Parathyroid adenoma (tissue), 2 donors: ENCODE results near the gene LPA.
"Not testable (repeated sequence)": the region's sequence is repeated elsewhere in the genome, so short reads cannot be mapped to it uniquely, and the experiment has no call there.

Experiments
- H2AFZ ChIP-seq: fragments of 300-600 bp; sonication (generic); one replicate; pipeline ENCODE4 v1.7.0; 2017; ENCODE audit warnings: antibody characterized with exemption, mild to moderate bottlenecking
- H3K27ac ChIP-seq: fragments of 300-600 bp; sonication (generic); one replicate; pipeline ENCODE4 v1.7.0; 2017
- H3K27me3 ChIP-seq: fragments of 300-600 bp; sonication (generic); one replicate; pipeline ENCODE4 v1.7.0; 2017; ENCODE audit warnings: low read length; ENCODE audit not compliant: control insufficient read depth, insufficient read depth
- H3K36me3 ChIP-seq: fragments of 300-600 bp; sonication (generic); one replicate; pipeline ENCODE4 v1.7.0; 2017; ENCODE audit warnings: low read length; ENCODE audit not compliant: control insufficient read depth, insufficient read depth
- H3K4me1 ChIP-seq: fragments of 300-600 bp; sonication (generic); one replicate; pipeline ENCODE4 v1.7.0; 2017; ENCODE audit warnings: control low read depth
- H3K4me2 ChIP-seq: fragments of 300-600 bp; sonication (generic); one replicate; pipeline ENCODE4 v1.7.0; 2017; ENCODE audit warnings: low read length
- H3K4me3 ChIP-seq: fragments of 300-600 bp; sonication (generic); one replicate; pipeline ENCODE4 v1.7.0; 2017; ENCODE audit warnings: low read depth, low read length
- H3K79me2 ChIP-seq: fragments of 300-600 bp; sonication (generic); one replicate; pipeline ENCODE4 v1.7.0; 2017; ENCODE audit warnings: control low read depth
- H3K9ac ChIP-seq: fragments of 300-600 bp; sonication (generic); one replicate; pipeline ENCODE4 v1.7.0; 2017; ENCODE audit warnings: mild to moderate bottlenecking
- H3K9me3 ChIP-seq: fragments of 300-600 bp; sonication (generic); one replicate; pipeline ENCODE4 v1.7.0; 2017; ENCODE audit warnings: low read length; ENCODE audit not compliant: control insufficient read depth
- CTCF ChIP-seq: fragments of 300-600 bp; sonication (generic); IDR thresholded peaks from one replicate; pipeline ENCODE4 v1.7.0; 2017; ENCODE audit warnings: antibody characterized with exemption, mild to moderate bottlenecking
- donor health status: primary hyperparathyroidism.

Gene LPA

GRCh38 chr6:160581406-160581805, 82.7 kb downstream of the LPA start:
- H3K4me2 ChIP-seq, result no peak overlapping the region
- H3K4me3 ChIP-seq, result no peak overlapping the region
- no peaks in the 10 kb centered on the region for H3K36me3 ChIP-seq
- H3K27me3 ChIP-seq, result no peaks in the 10 kb centered on the region
- H3K79me2 ChIP-seq, result no peaks in the 10 kb centered on the region
- no peak for TF ChIP-seq CTCF
- H3K4me1 ChIP-seq, result no peaks in the 10 kb centered on the region
- H3K9ac ChIP-seq, result no peak overlapping the region
- H2AFZ ChIP-seq, result no peak overlapping the region
- no peak overlapping the region for H3K27ac ChIP-seq
- no peaks in the 10 kb centered on the region for H3K9me3 ChIP-seq

GRCh38 chr6:160578515-160578914, 85.6 kb downstream of the LPA start:
- H2AFZ ChIP-seq, H3K4me1 ChIP-seq, H3K9me3 ChIP-seq, H3K79me2 ChIP-seq, H3K36me3 ChIP-seq, H3K9ac ChIP-seq, H3K27ac ChIP-seq, H3K27me3 ChIP-seq, H3K4me2 ChIP-seq, H3K4me3 ChIP-seq: not testable (repeated sequence)

GRCh38 chr6:160573943-160574342, 90.1 kb downstream of the LPA start:
- no peak for TF ChIP-seq CTCF
- Histone ChIP-seq H3K27me3 (peaks cover 2% of the 10 kb centered on the region), H2AFZ (no peak overlapping the region), H3K79me2 (no peaks in the 10 kb centered on the region), H3K4me3 (no peak overlapping the region), H3K27ac (no peak overlapping the region), H3K4me1 (no peaks in the 10 kb centered on the region), H3K9ac (no peak overlapping the region), H3K36me3 (no peaks in the 10 kb centered on the region), H3K9me3 (no peaks in the 10 kb centered on the region), H3K4me2 (no peak overlapping the region)

GRCh38 chr6:160571201-160571600, 92.9 kb downstream of the LPA start:
- not testable (repeated sequence) for H3K36me3 ChIP-seq, H3K27me3 ChIP-seq, H3K9me3 ChIP-seq, H3K4me1 ChIP-seq, H3K9ac ChIP-seq, H2AFZ ChIP-seq, H3K4me2 ChIP-seq, H3K27ac ChIP-seq, H3K79me2 ChIP-seq, H3K4me3 ChIP-seq

GRCh38 chr6:160544802-160545201, 119.3 kb downstream of the LPA start:
- Histone ChIP-seq H3K79me2 (no peaks in the 10 kb centered on the region), H3K27ac (no peak overlapping the region), H3K9me3 (no peaks in the 10 kb centered on the region), H2AFZ (no peak overlapping the region), H3K27me3 (no peaks in the 10 kb centered on the region), H3K4me1 (no peaks in the 10 kb centered on the region), H3K4me2 (no peak overlapping the region), H3K36me3 (no peaks in the 10 kb centered on the region), H3K9ac (no peak overlapping the region), H3K4me3 (no peak overlapping the region)
- no peak for TF ChIP-seq CTCF

- H3K4me1 ChIP-seq, result no peaks in the 10 kb centered on the region
- no peaks in the 10 kb centered on the region for H3K27me3 ChIP-seq
- H3K36me3 ChIP-seq, result no peaks in the 10 kb centered on the region
- no peak for TF ChIP-seq CTCF
- H2AFZ ChIP-seq, result no peak overlapping the region
- no peak overlapping the region for H3K4me2 ChIP-seq
- no peak overlapping the region for H3K4me3 ChIP-seq
- H3K9ac ChIP-seq, result no peak overlapping the region
- no peaks in the 10 kb centered on the region for H3K9me3 ChIP-seq
- H3K79me2 ChIP-seq, result no peaks in the 10 kb centered on the region
- no peak overlapping the region for H3K27ac ChIP-seq
Observed at GRCh38 chr6:160535270-160535669, 128.8 kb downstream of the LPA start.
